ENCODE results near the gene NMT1.

DNA sequence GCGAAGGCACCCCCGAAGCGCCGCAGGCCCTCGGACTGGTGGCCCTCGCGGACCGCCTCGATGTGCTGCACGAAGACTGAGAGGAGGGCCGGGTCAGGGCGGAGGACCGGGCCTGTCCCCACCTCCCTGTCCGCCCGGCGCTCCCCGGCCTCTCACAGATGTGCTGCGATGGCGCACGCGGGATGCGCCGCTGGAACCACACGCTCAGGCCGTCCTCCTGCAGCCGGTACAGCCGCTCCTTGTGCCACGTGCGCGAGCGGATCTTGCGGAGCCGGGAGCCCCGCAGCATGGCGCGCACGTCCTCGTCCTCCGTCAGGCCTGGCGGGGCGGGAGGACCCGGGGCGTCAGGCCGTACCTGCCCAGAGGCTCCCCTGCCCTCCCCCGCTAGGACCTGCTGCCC, 59.9 kb downstream of the NMT1 start:
- TF ChIP-seq CEBPB (IDR thresholded peaks at IDR 0.05) (no peak), EP300 (IDR thresholded peaks at IDR 0.05; ENCODE audit: borderline replicate concordance) (no peak), TAF1 (IDR thresholded peaks at IDR 0.05; ENCODE audit: low read depth) (no peak), RAD21 (IDR thresholded peaks at IDR 0.05; ENCODE audit: low read depth) (no peak)
- TF ChIP-seq, protein P1, sequence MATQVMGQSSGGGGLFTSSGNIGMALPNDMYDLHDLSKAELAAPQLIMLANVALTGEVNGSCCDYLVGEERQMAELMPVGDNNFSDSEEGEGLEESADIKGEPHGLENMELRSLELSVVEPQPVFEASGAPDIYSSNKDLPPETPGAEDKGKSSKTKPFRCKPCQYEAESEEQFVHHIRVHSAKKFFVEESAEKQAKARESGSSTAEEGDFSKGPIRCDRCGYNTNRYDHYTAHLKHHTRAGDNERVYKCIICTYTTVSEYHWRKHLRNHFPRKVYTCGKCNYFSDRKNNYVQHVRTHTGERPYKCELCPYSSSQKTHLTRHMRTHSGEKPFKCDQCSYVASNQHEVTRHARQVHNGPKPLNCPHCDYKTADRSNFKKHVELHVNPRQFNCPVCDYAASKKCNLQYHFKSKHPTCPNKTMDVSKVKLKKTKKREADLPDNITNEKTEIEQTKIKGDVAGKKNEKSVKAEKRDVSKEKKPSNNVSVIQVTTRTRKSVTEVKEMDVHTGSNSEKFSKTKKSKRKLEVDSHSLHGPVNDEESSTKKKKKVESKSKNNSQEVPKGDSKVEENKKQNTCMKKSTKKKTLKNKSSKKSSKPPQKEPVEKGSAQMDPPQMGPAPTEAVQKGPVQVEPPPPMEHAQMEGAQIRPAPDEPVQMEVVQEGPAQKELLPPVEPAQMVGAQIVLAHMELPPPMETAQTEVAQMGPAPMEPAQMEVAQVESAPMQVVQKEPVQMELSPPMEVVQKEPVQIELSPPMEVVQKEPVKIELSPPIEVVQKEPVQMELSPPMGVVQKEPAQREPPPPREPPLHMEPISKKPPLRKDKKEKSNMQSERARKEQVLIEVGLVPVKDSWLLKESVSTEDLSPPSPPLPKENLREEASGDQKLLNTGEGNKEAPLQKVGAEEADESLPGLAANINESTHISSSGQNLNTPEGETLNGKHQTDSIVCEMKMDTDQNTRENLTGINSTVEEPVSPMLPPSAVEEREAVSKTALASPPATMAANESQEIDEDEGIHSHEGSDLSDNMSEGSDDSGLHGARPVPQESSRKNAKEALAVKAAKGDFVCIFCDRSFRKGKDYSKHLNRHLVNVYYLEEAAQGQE (IDR thresholded peaks at IDR 0.05; ENCODE audit: low read depth) = no peak
